GM12878 (cell line): ENCODE data around the gene TOPBP1. TPM values are rescaled to one million over a fixed set of nuclear protein-coding genes. Genes with fewer than 3 reads are reported as not detected.

Source experiments
- ASH2L ChIP-seq: fragments of 300-600, 200-600 bp; sonication (generic); IDR thresholded peaks from 2 replicates; pipeline ENCODE4 v1.6.1; 2017; ENCODE audit warnings: low read depth, mild to moderate bottlenecking, borderline replicate concordance
- ATF3 ChIP-seq: IDR thresholded peaks from 2 replicates; pipeline ENCODE4 v1.6.1; 2011; ENCODE audit warnings: low read depth, mild to moderate bottlenecking, low read length, moderate library complexity, borderline replicate concordance; ENCODE audit errors: extremely low read depth
- BHLHE40 ChIP-seq, 2 experiments: fragments of 450-650 bp in 1 of 2; IDR thresholded peaks; 2 replicates each; pipeline ENCODE4 v1.6.1; 2011 to 2017; ENCODE audit warnings: low read depth in 2 of 2, borderline replicate concordance in 1 of 2, improper control_type of control experiment in 1 of 2, low read length in 1 of 2, mild to moderate bottlenecking in 1 of 2
- CHD2 ChIP-seq: IDR thresholded peaks from 2 replicates; pipeline ENCODE4 v1.6.1; 2011; ENCODE audit warnings: low read depth, low read length, improper control_type of control experiment, borderline replicate concordance
- CREB1 ChIP-seq: IDR thresholded peaks from 2 replicates; pipeline ENCODE4 v1.6.1; 2012; ENCODE audit warnings: low read depth, mild to moderate bottlenecking, inconsistent platforms
- CREM ChIP-seq: IDR thresholded peaks from 2 replicates; pipeline ENCODE4 v1.6.1; 2014; ENCODE audit warnings: antibody characterized with exemption, low read depth
- CTCF ChIP-seq, 3 experiments: IDR thresholded peaks in 2 of 3; conservative IDR thresholded peaks in 1 of 3; 2 replicates each; pipeline ENCODE4 v1.5.1; 2011; ENCODE audit warnings: low read depth in 3 of 3, low read length in 3 of 3, mild to moderate bottlenecking in 3 of 3, control low read depth in 2 of 3, moderate library complexity in 2 of 3, inconsistent platforms in 1 of 3, mixed read lengths in 1 of 3; ENCODE audit not compliant: control insufficient read depth in 2 of 3, insufficient read depth in 1 of 3; ENCODE audit errors: extremely low read depth in 1 of 3
- GATAD2B ChIP-seq: fragments of 450-650 bp; conservative IDR thresholded peaks from 2 replicates; pipeline ENCODE4 v1.6.1; 2017; ENCODE audit warnings: low read depth, mild to moderate bottlenecking, moderate library complexity
- HDGF ChIP-seq: fragments of 450-650 bp; IDR thresholded peaks from 2 replicates; pipeline ENCODE4 v1.6.1; 2016; ENCODE audit warnings: antibody characterized with exemption
- JUNB ChIP-seq: IDR thresholded peaks from 2 replicates; pipeline ENCODE4 v1.6.1; 2016; ENCODE audit warnings: antibody characterized with exemption, mild to moderate bottlenecking
- LARP7 ChIP-seq: fragments of 450-650 bp; IDR thresholded peaks from 2 replicates; pipeline ENCODE4 v1.6.1; 2017; ENCODE audit warnings: mild to moderate bottlenecking
- PML ChIP-seq: IDR thresholded peaks from 2 replicates; pipeline ENCODE4 v1.6.1; 2012; ENCODE audit warnings: low read length, inconsistent platforms
- RB1 ChIP-seq: fragments of 450-650 bp; formaldehyde crosslinking; IDR thresholded peaks from 2 replicates; pipeline ENCODE4 v1.6.1; 2017; ENCODE audit warnings: mild to moderate bottlenecking, borderline replicate concordance
- SP1 ChIP-seq: IDR thresholded peaks from one replicate; pipeline ENCODE4 v1.6.1; 2011; ENCODE audit warnings: low read depth, low read length
- ZBTB40 ChIP-seq: fragments of 450-650 bp; IDR thresholded peaks from 2 replicates; pipeline ENCODE4 v1.6.1; 2016; ENCODE audit warnings: mild to moderate bottlenecking, moderate library complexity, borderline replicate concordance
- ZNF217 ChIP-seq: fragments of 450-650 bp; IDR thresholded peaks from 2 replicates; pipeline ENCODE4 v1.6.1; 2017; ENCODE audit warnings: antibody characterized with exemption, mild to moderate bottlenecking
- ZNF592 ChIP-seq: fragments of 450-650 bp; IDR thresholded peaks from 2 replicates; pipeline ENCODE4 v1.6.1; 2017; ENCODE audit warnings: mild to moderate bottlenecking, moderate library complexity
- polyA plus RNA-seq, 11 experiments: library from polyadenylated mRNA; depleted of rRNA in 4 of 11; unstranded in 6 of 11; stranded (reverse) in 5 of 11; fragments of >200 nt; fragmentation: Nextera tagmentation in 4 of 11; fragmentation: Illumina TruSeq in 1 of 11; extraction: Ambion mirVana in 4 of 11; extraction: Trizol in 1 of 11; gene quantifications; 1 replicate in 1 of 11; 2 replicates in 10 of 11; pipeline versions ENCODE4 v1.2.1 to v1.2.3, GENCODE V29; 2011 to 2016; ENCODE audit warnings: inconsistent platforms in 2 of 11, missing spikeins in 2 of 11, low read depth in 1 of 11
- total RNA-seq, 4 experiments: library from RNA; depleted of rRNA in 3 of 4; stranded (reverse); fragments of >200 nt in 3 of 4; fragmentation: Illumina TruSeq in 1 of 4; extraction: Trizol in 1 of 4; gene quantifications; 2 replicates each; pipeline versions ENCODE4 v1.2.1 to v1.2.3, GENCODE V29; 2013 to 2021

TOPBP1 gene
- total and polyA plus RNA-seq, 10 of the 15 experiments (the other 5 are each of a cell fraction or from before 2014, with no cell fraction given) = 18.3 to 99.3 (median 61.5) TPM

- TF ChIP-seq ZBTB40 = peak; percentile 39; the same call in 1 of the 2 replicates
- peak; percentile 68 to 95 for TF ChIP-seq BHLHE40 (IDR thresholded peaks at IDR 0.05; ENCODE audit: borderline replicate concordance in 1 of 2, low read depth in 2 of 2, low read length in 1 of 2)
- peak; percentile 94 for TF ChIP-seq CREB1
- TF ChIP-seq ASH2L = peak; percentile 38; the same call in 1 of the 2 replicates
- peak; percentile 37 for TF ChIP-seq SP1
- TF ChIP-seq CHD2 = peak; percentile 52; the same call in 1 of the 2 replicates
- no peak for TF ChIP-seq ZNF592
- peak; percentile 59; the same call in 1 of the 2 replicates for TF ChIP-seq ATF3
- peak; percentile 69 for TF ChIP-seq GATAD2B
- peak; percentile 95 for TF ChIP-seq CREM
- peak; percentile 73 for TF ChIP-seq JUNB
- TF ChIP-seq CTCF (IDR thresholded peaks at IDR 0.05 in 2 of 3, conservative IDR thresholded peaks at IDR 0.05 in 1 of 3; ENCODE audit: control insufficient read depth in 2 of 3, extremely low read depth in 1 of 3, insufficient read depth in 1 of 3, low read depth in 3 of 3, low read length in 3 of 3) = peak in 1 of 3 experiments; percentile 19; a peak in 1 of 6 replicates
- peak; percentile 30; the same call in 1 of the 2 replicates for TF ChIP-seq RB1
- no peak for TF ChIP-seq PML
- no peak for TF ChIP-seq HDGF
- peak; percentile 25; the same call in 1 of the 2 replicates for TF ChIP-seq ZNF217
- TF ChIP-seq LARP7 = peak; percentile 91
These were observed 87.4 kb downstream of the TOPBP1 start (continued) for GRCh38 chr3:133574260-133574881.
